HEK293 (cell line): ENCODE measurements around the gene SP3.
A peak's percentile ranks its signal among the peaks of the same experiment; 100 is the strongest.

Source experiments
- CTCF ChIA-PET: fragments of 350-600 bp; formaldehyde crosslinking; extraction: SDS; loops from one replicate; lab custom pipeline; 2021; ENCODE audit warnings: antibody characterized with exemption; lab: Yijun Ruan, JAX
- POLR2A ChIA-PET: fragments of 300-600 bp; formaldehyde crosslinking; extraction: SDS; loops from one replicate; lab custom pipeline; 2020; ENCODE audit warnings: antibody characterized with exemption, inconsistent platforms; lab: Yijun Ruan, JAX
- H3K27ac ChIP-seq: fragments of 200-500 bp; sonication (Bioruptor generic); 2 replicates; pipeline ENCODE4 v1.5.1; 2014; ENCODE audit warnings: low read depth, low read length, control low read depth, inconsistent platforms; ENCODE audit errors: extremely low read depth
- H3K36me3 ChIP-seq, 2 experiments: fragments of 200-500 bp in 1 of 2; sonication (Bioruptor generic) in 1 of 2; 1 replicate in 1 of 2; 2 replicates in 1 of 2; pipeline ENCODE4 v1.5.1; 2014 to 2017; ENCODE audit warnings: inconsistent platforms in 2 of 2, low read length in 2 of 2; ENCODE audit not compliant: control insufficient read depth in 2 of 2, insufficient read depth in 1 of 2
- H3K4me1 ChIP-seq: fragments of 200-500 bp; sonication (Bioruptor generic); 2 replicates; pipeline ENCODE4 v1.5.1; 2014; ENCODE audit warnings: mild to moderate bottlenecking, low read length, inconsistent platforms; ENCODE audit not compliant: control insufficient read depth, insufficient read depth
- H3K4me3 ChIP-seq: 2 replicates; pipeline ENCODE4 v1.5.1; 2011; ENCODE audit warnings: low read depth, mild to moderate bottlenecking, control low read depth, low read length, moderate library complexity
- H3K9me3 ChIP-seq: fragments of 200-500 bp; sonication (Bioruptor generic); 2 replicates; pipeline ENCODE4 v1.5.1; 2014; ENCODE audit warnings: low read depth, low read length, inconsistent platforms; ENCODE audit not compliant: control insufficient read depth, insufficient read depth
- EGR2 ChIP-seq: fragments of 450-650 bp; formaldehyde crosslinking; IDR thresholded peaks from 2 replicates; pipeline ENCODE4 v1.5.1; 2016; ENCODE audit warnings: low read depth, missing biosample characterization, missing genetic modification characterization
- KLF8 ChIP-seq: fragments of 450-650 bp; formaldehyde crosslinking; IDR thresholded peaks from 2 replicates; pipeline ENCODE4 v1.5.1; 2016; ENCODE audit warnings: missing biosample characterization, missing genetic modification characterization
- RBAK ChIP-seq: fragments of 450-650 bp; formaldehyde crosslinking; IDR thresholded peaks from 2 replicates; pipeline ENCODE4 v1.5.1; 2016; ENCODE audit warnings: missing biosample characterization, missing genetic modification characterization
- REPIN1 ChIP-seq: fragments of 450-650 bp; formaldehyde crosslinking; IDR thresholded peaks from 2 replicates; pipeline ENCODE4 v1.5.1; 2017; ENCODE audit warnings: missing biosample characterization, missing genetic modification characterization, low read depth
- TCF7L2 ChIP-seq: IDR thresholded peaks from 2 replicates; pipeline ENCODE4 v1.6.1; 2011; ENCODE audit warnings: low read depth, mild to moderate bottlenecking, inconsistent platforms, low read length, moderate library complexity, borderline replicate concordance
- ZBTB20 ChIP-seq: fragments of 450-650 bp; formaldehyde crosslinking; IDR thresholded peaks from 2 replicates; pipeline ENCODE4 v1.5.1; 2016; ENCODE audit warnings: missing biosample characterization, missing genetic modification characterization
- ZBTB7A ChIP-seq: fragments of 450-650 bp; formaldehyde crosslinking; IDR thresholded peaks from 2 replicates; pipeline ENCODE4 v1.5.1; 2016; ENCODE audit warnings: low read depth, missing biosample characterization, missing genetic modification characterization
- ZEB2 ChIP-seq: fragments of 450-650 bp; formaldehyde crosslinking; IDR thresholded peaks from 2 replicates; pipeline ENCODE4 v1.5.1; 2016; ENCODE audit warnings: missing biosample characterization, missing genetic modification characterization
- ZFP69B ChIP-seq: fragments of 450-650 bp; formaldehyde crosslinking; IDR thresholded peaks from 2 replicates; pipeline ENCODE4 v1.5.1; 2016; ENCODE audit warnings: missing biosample characterization, missing genetic modification characterization
- ZNF121 ChIP-seq: fragments of 450-650 bp; formaldehyde crosslinking; IDR thresholded peaks from 2 replicates; pipeline ENCODE4 v1.5.1; 2016; ENCODE audit warnings: missing biosample characterization, missing genetic modification characterization
- ZNF133 ChIP-seq: fragments of 450-650 bp; formaldehyde crosslinking; IDR thresholded peaks from 2 replicates; pipeline ENCODE4 v1.5.1; 2016; ENCODE audit warnings: missing biosample characterization, missing genetic modification characterization
- ZNF140 ChIP-seq: fragments of 450-650 bp; formaldehyde crosslinking; IDR thresholded peaks from 2 replicates; pipeline ENCODE4 v1.5.1; 2016; ENCODE audit warnings: missing biosample characterization, missing genetic modification characterization
- ZNF155 ChIP-seq: fragments of 450-650 bp; formaldehyde crosslinking; IDR thresholded peaks from 2 replicates; pipeline ENCODE4 v1.5.1; 2016; ENCODE audit warnings: missing biosample characterization, missing genetic modification characterization
- ZNF184 ChIP-seq: fragments of 450-650 bp; IDR thresholded peaks from 2 replicates; pipeline ENCODE4 v1.5.1; 2018; ENCODE audit warnings: missing biosample characterization, mild to moderate bottlenecking, missing genetic modification characterization
- ZNF19 ChIP-seq: fragments of 450-650 bp; formaldehyde crosslinking; IDR thresholded peaks from 2 replicates; pipeline ENCODE4; 2016; ENCODE audit warnings: missing biosample characterization, missing genetic modification characterization, low read depth
- ZNF211 ChIP-seq: fragments of 450-650 bp; formaldehyde crosslinking; IDR thresholded peaks from 2 replicates; pipeline ENCODE4 v1.5.1; 2016; ENCODE audit warnings: low read depth, missing biosample characterization, missing genetic modification characterization
- ZNF223 ChIP-seq: fragments of 450-650 bp; formaldehyde crosslinking; IDR thresholded peaks from 2 replicates; pipeline ENCODE4 v1.5.1; 2016; ENCODE audit warnings: missing biosample characterization, missing genetic modification characterization
- ZNF335 ChIP-seq: fragments of 450-650 bp; formaldehyde crosslinking; conservative IDR thresholded peaks from 2 replicates; pipeline ENCODE4 v1.5.1; 2016; ENCODE audit warnings: missing biosample characterization, missing genetic modification characterization
- ZNF354C ChIP-seq: fragments of 450-650 bp; formaldehyde crosslinking; IDR thresholded peaks from 2 replicates; pipeline ENCODE4 v1.5.1; 2016; ENCODE audit warnings: missing biosample characterization, missing genetic modification characterization, low read depth, borderline replicate concordance
- ZNF366 ChIP-seq: fragments of 450-650 bp; formaldehyde crosslinking; conservative IDR thresholded peaks from 2 replicates; pipeline ENCODE4 v1.5.1; 2016; ENCODE audit warnings: missing biosample characterization, missing genetic modification characterization
- ZNF404 ChIP-seq: fragments of 450-650 bp; formaldehyde crosslinking; IDR thresholded peaks from 2 replicates; pipeline ENCODE4 v1.5.1; 2017; ENCODE audit warnings: missing biosample characterization, missing genetic modification characterization
- ZNF423 ChIP-seq: fragments of 450-650 bp; formaldehyde crosslinking; IDR thresholded peaks from 2 replicates; pipeline ENCODE4 v1.5.1; 2016; ENCODE audit warnings: missing biosample characterization, missing genetic modification characterization
- ZNF514 ChIP-seq: fragments of 450-650 bp; formaldehyde crosslinking; IDR thresholded peaks from 2 replicates; pipeline ENCODE4 v1.5.1; 2016; ENCODE audit warnings: missing biosample characterization, missing genetic modification characterization
- ZNF530 ChIP-seq: fragments of 450-650 bp; formaldehyde crosslinking; IDR thresholded peaks from 2 replicates; pipeline ENCODE4 v1.5.1; 2016; ENCODE audit warnings: low read depth, missing biosample characterization, missing genetic modification characterization
- ZNF555 ChIP-seq: fragments of 450-650 bp; formaldehyde crosslinking; conservative IDR thresholded peaks from 2 replicates; pipeline ENCODE4 v1.5.1; 2017; ENCODE audit warnings: missing biosample characterization, mild to moderate bottlenecking, missing genetic modification characterization, inconsistent platforms
- ZNF610 ChIP-seq: fragments of 450-650 bp; formaldehyde crosslinking; IDR thresholded peaks from 2 replicates; pipeline ENCODE4 v1.5.1; 2016; ENCODE audit warnings: missing biosample characterization, missing genetic modification characterization, borderline replicate concordance
- ZNF677 ChIP-seq: fragments of 450-650 bp; IDR thresholded peaks from 2 replicates; pipeline ENCODE4 v1.5.0; 2018; ENCODE audit warnings: missing biosample characterization, mild to moderate bottlenecking, missing genetic modification characterization, moderate library complexity
- ZNF830 ChIP-seq: fragments of 450-650 bp; IDR thresholded peaks from 2 replicates; pipeline ENCODE4 v1.5.0; 2018; ENCODE audit warnings: missing biosample characterization, missing genetic modification characterization, low read depth, mild to moderate bottlenecking, moderate library complexity
- ZXDB ChIP-seq: fragments of 450-650 bp; formaldehyde crosslinking; IDR thresholded peaks from 2 replicates; pipeline ENCODE4 v1.5.1; 2016; ENCODE audit warnings: missing biosample characterization, missing genetic modification characterization
- TF ChIP-seq, protein P1 (sequence below): fragments of 450-650 bp; formaldehyde crosslinking; IDR thresholded peaks from 2 replicates; pipeline ENCODE4 v1.5.1; 2016; ENCODE audit warnings: missing biosample characterization, missing genetic modification characterization
- TF ChIP-seq, protein P2 (sequence below): fragments of 450-650 bp; IDR thresholded peaks from 2 replicates; pipeline ENCODE4 v1.5.1; 2018; ENCODE audit warnings: missing biosample characterization, mild to moderate bottlenecking, missing genetic modification characterization
- TF ChIP-seq, protein P3 (sequence below): sonication (generic); formaldehyde crosslinking; IDR thresholded peaks from 2 replicates; pipeline ENCODE4 v1.8.1; 2022; ENCODE audit warnings: mild to moderate bottlenecking, moderate library complexity, missing genetic modification reagents
- TF ChIP-seq, protein P4 (sequence below): fragments of 450-650 bp; formaldehyde crosslinking; IDR thresholded peaks from 2 replicates; pipeline ENCODE4 v1.5.1; 2016; ENCODE audit warnings: missing biosample characterization, missing genetic modification characterization

The SP3 gene

DNA sequence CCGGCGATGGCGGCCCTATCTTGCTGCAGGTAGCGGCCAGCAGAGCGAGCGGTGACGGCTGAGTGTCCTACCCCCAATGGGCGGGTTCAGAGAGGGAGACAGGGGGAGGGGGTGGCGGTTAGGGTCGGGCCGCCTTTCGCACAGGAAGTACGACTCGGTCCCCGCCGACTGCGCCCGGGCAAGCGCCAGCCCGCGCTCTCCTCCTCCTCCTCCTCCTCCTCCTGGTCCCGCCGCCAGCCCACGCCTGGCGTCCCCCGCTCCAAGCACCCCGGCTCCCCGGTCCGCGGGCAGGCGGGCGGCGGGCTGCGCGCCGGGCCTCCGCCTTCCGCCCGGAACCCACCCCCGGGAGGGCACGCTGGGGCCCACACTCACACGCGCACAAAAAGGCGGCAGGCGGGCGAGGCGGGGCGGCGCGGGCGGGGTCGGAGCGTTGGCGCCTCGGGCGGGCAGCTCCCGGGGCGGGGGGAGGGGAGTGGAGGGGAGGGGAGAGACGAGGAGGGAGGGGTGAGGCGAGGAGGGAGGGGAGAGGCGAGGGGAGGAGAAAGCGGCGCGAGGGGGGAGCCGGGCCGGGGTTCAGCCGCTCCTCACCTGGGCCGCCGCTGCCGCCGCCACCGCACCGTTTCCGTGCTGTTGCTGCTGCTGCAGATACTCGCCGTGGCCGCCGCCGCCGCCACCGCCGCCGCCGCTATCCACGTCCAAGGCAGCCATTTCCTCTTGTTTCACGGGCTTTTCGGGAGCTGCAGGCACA lies 1.2 kb downstream of the SP3 start:
- peak overlapping the region; percentile 99 for H3K27ac ChIP-seq
- CTCF ChIA-PET = no interaction called here
- no peaks in the 10 kb centered on the region for H3K9me3 ChIP-seq
- POLR2A ChIA-PET = interaction anchor here (0.5 to 0.6 kb wide), 7 partner anchors 54 to 1291 kb away, joined by 3 to 6 read pairs (median 3); no protein-coding TSS in a partner anchor
- H3K4me1 ChIP-seq = peaks cover 4% of the 10 kb centered on the region; the same call in 1 of the 2 replicates
- peak overlapping the region; percentile 94 for H3K4me3 ChIP-seq
- H3K36me3 ChIP-seq = peaks cover 0 to 12% of the 10 kb centered on the region in 2 experiments; a peak in 2 of 3 replicates
- TF ChIP-seq ZNF211 (tag by site-specific recombination) (no peak), ZNF19 (tag by site-specific recombination) (no peak), ZNF610 (no peak), ZNF677 (tag by site-specific recombination) (peak; percentile 83), RBAK (tag by site-specific recombination) (no peak), ZNF155 (tag by site-specific recombination) (no peak), ZNF335 (tag by site-specific recombination) (peak; percentile 44; the same call in 1 of the 2 replicates), REPIN1 (tag by site-specific recombination) (no peak), ZBTB7A (tag by site-specific recombination) (no peak; the same call in 1 of the 2 replicates), ZNF830 (no peak), ZNF354C (no peak), ZEB2 (tag by site-specific recombination) (no peak), KLF8 (peak; percentile 60; the same call in 1 of the 2 replicates), ZNF555 (tag by site-specific recombination) (no peak), ZNF404 (tag by site-specific recombination) (no peak), ZFP69B (tag by site-specific recombination) (peak; percentile 73), ZNF530 (tag by site-specific recombination) (no peak), TCF7L2 (no peak), EGR2 (peak; percentile 39), ZBTB20 (tag by site-specific recombination) (peak; percentile 63; the same call in 1 of the 2 replicates), ZNF184 (tag by site-specific recombination) (0 out of 2 replicates have a peak, but pooled peaks have one; percentile 34), ZNF366 (tag by site-specific recombination) (no peak), ZXDB (tag by site-specific recombination) (no peak), ZNF423 (tag by site-specific recombination) (no peak), ZNF121 (tag by site-specific recombination) (no peak), ZNF514 (tag by site-specific recombination) (no peak), ZNF133 (no peak), ZNF140 (tag by site-specific recombination) (no peak), ZNF223 (tag by site-specific recombination) (no peak)
- TF ChIP-seq, protein P1, sequence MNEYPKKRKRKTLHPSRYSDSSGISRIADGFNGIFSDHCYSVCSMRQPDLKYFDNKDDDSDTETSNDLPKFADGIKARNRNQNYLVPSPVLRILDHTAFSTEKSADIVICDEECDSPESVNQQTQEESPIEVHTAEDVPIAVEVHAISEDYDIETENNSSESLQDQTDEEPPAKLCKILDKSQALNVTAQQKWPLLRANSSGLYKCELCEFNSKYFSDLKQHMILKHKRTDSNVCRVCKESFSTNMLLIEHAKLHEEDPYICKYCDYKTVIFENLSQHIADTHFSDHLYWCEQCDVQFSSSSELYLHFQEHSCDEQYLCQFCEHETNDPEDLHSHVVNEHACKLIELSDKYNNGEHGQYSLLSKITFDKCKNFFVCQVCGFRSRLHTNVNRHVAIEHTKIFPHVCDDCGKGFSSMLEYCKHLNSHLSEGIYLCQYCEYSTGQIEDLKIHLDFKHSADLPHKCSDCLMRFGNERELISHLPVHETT (tag by site-specific recombination) = no peak
- TF ChIP-seq, protein P2, sequence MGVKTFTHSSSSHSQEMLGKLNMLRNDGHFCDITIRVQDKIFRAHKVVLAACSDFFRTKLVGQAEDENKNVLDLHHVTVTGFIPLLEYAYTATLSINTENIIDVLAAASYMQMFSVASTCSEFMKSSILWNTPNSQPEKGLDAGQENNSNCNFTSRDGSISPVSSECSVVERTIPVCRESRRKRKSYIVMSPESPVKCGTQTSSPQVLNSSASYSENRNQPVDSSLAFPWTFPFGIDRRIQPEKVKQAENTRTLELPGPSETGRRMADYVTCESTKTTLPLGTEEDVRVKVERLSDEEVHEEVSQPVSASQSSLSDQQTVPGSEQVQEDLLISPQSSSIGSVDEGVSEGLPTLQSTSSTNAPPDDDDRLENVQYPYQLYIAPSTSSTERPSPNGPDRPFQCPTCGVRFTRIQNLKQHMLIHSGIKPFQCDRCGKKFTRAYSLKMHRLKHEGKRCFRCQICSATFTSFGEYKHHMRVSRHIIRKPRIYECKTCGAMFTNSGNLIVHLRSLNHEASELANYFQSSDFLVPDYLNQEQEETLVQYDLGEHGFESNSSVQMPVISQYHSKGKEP (tag by site-specific recombination) = peak; percentile 57; the same call in 1 of the 2 replicates
- TF ChIP-seq, protein P3, sequence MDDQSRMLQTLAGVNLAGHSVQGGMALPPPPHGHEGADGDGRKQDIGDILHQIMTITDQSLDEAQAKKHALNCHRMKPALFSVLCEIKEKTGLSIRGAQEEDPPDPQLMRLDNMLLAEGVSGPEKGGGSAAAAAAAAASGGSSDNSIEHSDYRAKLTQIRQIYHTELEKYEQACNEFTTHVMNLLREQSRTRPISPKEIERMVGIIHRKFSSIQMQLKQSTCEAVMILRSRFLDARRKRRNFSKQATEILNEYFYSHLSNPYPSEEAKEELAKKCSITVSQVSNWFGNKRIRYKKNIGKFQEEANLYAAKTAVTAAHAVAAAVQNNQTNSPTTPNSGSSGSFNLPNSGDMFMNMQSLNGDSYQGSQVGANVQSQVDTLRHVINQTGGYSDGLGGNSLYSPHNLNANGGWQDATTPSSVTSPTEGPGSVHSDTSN (CRISPR knock-in tag) = peak; percentile 65; the same call in 1 of the 2 replicates
- TF ChIP-seq, protein P4, sequence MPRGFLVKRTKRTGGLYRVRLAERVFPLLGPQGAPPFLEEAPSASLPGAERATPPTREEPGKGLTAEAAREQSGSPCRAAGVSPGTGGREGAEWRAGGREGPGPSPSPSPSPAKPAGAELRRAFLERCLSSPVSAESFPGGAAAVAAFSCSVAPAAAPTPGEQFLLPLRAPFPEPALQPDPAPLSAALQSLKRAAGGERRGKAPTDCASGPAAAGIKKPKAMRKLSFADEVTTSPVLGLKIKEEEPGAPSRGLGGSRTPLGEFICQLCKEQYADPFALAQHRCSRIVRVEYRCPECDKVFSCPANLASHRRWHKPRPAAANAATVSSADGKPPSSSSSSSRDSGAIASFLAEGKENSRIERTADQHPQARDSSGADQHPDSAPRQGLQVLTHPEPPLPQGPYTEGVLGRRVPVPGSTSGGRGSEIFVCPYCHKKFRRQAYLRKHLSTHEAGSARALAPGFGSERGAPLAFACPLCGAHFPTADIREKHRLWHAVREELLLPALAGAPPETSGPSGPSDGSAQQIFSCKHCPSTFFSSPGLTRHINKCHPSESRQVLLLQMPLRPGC = no peak
